Measurements from ENCODE around the gene ERMAP.

The ERMAP gene

GRCh38 chr1:42797414-42797813 is 19.5 kb upstream of the ERMAP start:
- Histone ChIP-seq H2BK12ac (ENCODE audit: low read length) (no peak overlapping the region), H4K91ac (ENCODE audit: low read depth, low read length) (no peak overlapping the region), H3K9me3 (ENCODE audit: insufficient read depth, low read depth, low read length) (peaks cover 1% of the 10 kb centered on the region), H2AFZ (ENCODE audit: insufficient read depth, low read length, poor library complexity) (no peak overlapping the region), H2AK5ac (ENCODE audit: low read length) (no peak overlapping the region), H3K4ac (ENCODE audit: low read depth, low read length) (no peak overlapping the region), H2BK5ac (ENCODE audit: low read depth, low read length, poor library complexity) (no peak overlapping the region), H3K23ac (ENCODE audit: low read length) (no peak overlapping the region), H4K8ac (ENCODE audit: low read depth, low read length) (no peak overlapping the region), H3K9ac (ENCODE audit: low read length) (no peak overlapping the region), H3K4me2 (ENCODE audit: low read length) (no peak overlapping the region), H3K79me1 (ENCODE audit: low read length) (no peaks in the 10 kb centered on the region), H3K27me3 (ENCODE audit: insufficient read depth, low read length) (no peaks in the 10 kb centered on the region), H2BK120ac (ENCODE audit: insufficient read depth, low read length, poor library complexity) (no peak overlapping the region), H3K14ac (ENCODE audit: low read length) (no peak overlapping the region), H3K79me2 (ENCODE audit: control insufficient read depth, insufficient read depth, low read length, poor library complexity) (no peaks in the 10 kb centered on the region), H3K4me1 (ENCODE audit: control insufficient read depth in 1 of 2, insufficient read depth in 2 of 2, low read length in 2 of 2) (peaks cover 3 to 5% of the 10 kb centered on the region in 2 experiments), H3K36me3 (ENCODE audit: control insufficient read depth in 1 of 2, insufficient read depth in 2 of 2, low read length in 2 of 2) (no peaks in the 10 kb centered on the region), H3K18ac (ENCODE audit: low read length) (no peak overlapping the region), H4K12ac (ENCODE audit: low read depth, low read length) (no peak overlapping the region), H3K27ac (ENCODE audit: low read depth, low read length) (no peak overlapping the region), H3K4me3 (ENCODE audit: low read depth, low read length) (no peak overlapping the region)
- DNase-seq: no peak
- no CpG with 5 or more reads among the region's 3 CpGs for WGBS (ENCODE audit: extremely low coverage, insufficient coverage, insufficient read length)

- Histone ChIP-seq H2AK5ac (ENCODE audit: low read length) (no peak overlapping the region), H3K14ac (ENCODE audit: low read length) (no peak overlapping the region), H4K12ac (ENCODE audit: low read depth, low read length) (no peak overlapping the region), H3K4me3 (ENCODE audit: low read depth, low read length) (no peak overlapping the region), H3K9ac (ENCODE audit: low read length) (no peak overlapping the region), H2AFZ (ENCODE audit: insufficient read depth, low read length, poor library complexity) (no peak overlapping the region), H3K4me2 (ENCODE audit: low read length) (no peak overlapping the region), H4K8ac (ENCODE audit: low read depth, low read length) (no peak overlapping the region), H4K91ac (ENCODE audit: low read depth, low read length) (no peak overlapping the region), H3K79me1 (ENCODE audit: low read length) (no peaks in the 10 kb centered on the region), H3K18ac (ENCODE audit: low read length) (no peak overlapping the region), H3K4ac (ENCODE audit: low read depth, low read length) (no peak overlapping the region), H2BK12ac (ENCODE audit: low read length) (no peak overlapping the region), H3K9me3 (ENCODE audit: insufficient read depth, low read depth, low read length) (peaks cover 1% of the 10 kb centered on the region), H3K27me3 (ENCODE audit: insufficient read depth, low read length) (no peaks in the 10 kb centered on the region), H3K4me1 (ENCODE audit: control insufficient read depth in 1 of 2, insufficient read depth in 2 of 2, low read length in 2 of 2) (peaks cover 3 to 5% of the 10 kb centered on the region in 2 experiments), H3K27ac (ENCODE audit: low read depth, low read length) (no peak overlapping the region), H3K23ac (ENCODE audit: low read length) (no peak overlapping the region), H2BK120ac (ENCODE audit: insufficient read depth, low read length, poor library complexity) (no peak overlapping the region), H3K36me3 (ENCODE audit: control insufficient read depth in 1 of 2, insufficient read depth in 2 of 2, low read length in 2 of 2) (no peaks in the 10 kb centered on the region), H2BK5ac (ENCODE audit: low read depth, low read length, poor library complexity) (no peak overlapping the region), H3K79me2 (ENCODE audit: control insufficient read depth, insufficient read depth, low read length, poor library complexity) (no peaks in the 10 kb centered on the region)
- no peak for DNase-seq
- no CpG with 5 or more reads among the region's 5 CpGs for WGBS (ENCODE audit: extremely low coverage, insufficient coverage, insufficient read length)
Measured at GRCh38 chr1:42797979-42798378, 18.9 kb upstream of the ERMAP start.

- peaks cover 0 to 6% of the 10 kb centered on the region in 2 experiments for H3K4me1 ChIP-seq (ENCODE audit: control insufficient read depth in 1 of 2, insufficient read depth in 2 of 2, low read length in 2 of 2)
- H3K4ac ChIP-seq (ENCODE audit: low read depth, low read length): no peak overlapping the region
- no peak overlapping the region for H2BK5ac ChIP-seq (ENCODE audit: low read depth, low read length, poor library complexity)
- H3K18ac ChIP-seq (ENCODE audit: low read length): no peak overlapping the region
- H3K9ac ChIP-seq (ENCODE audit: low read length): no peak overlapping the region
- H2AFZ ChIP-seq (ENCODE audit: insufficient read depth, low read length, poor library complexity): no peak overlapping the region
- H3K36me3 ChIP-seq (ENCODE audit: control insufficient read depth in 1 of 2, insufficient read depth in 2 of 2, low read length in 2 of 2): peaks cover 0 to 2% of the 10 kb centered on the region in 2 experiments
- WGBS (ENCODE audit: extremely low coverage, insufficient coverage, insufficient read length): no CpG with 5 or more reads among the region's 8 CpGs
- H3K23ac ChIP-seq (ENCODE audit: low read length): no peak overlapping the region
- DNase-seq: peak; percentile 19 to 64
- H4K91ac ChIP-seq (ENCODE audit: low read depth, low read length): no peak overlapping the region
- no peaks in the 10 kb centered on the region for H3K27me3 ChIP-seq (ENCODE audit: insufficient read depth, low read length)
- H2AK5ac ChIP-seq (ENCODE audit: low read length): no peak overlapping the region
- no peak overlapping the region for H4K12ac ChIP-seq (ENCODE audit: low read depth, low read length)
- no peak overlapping the region for H2BK120ac ChIP-seq (ENCODE audit: insufficient read depth, low read length, poor library complexity)
- H3K4me3 ChIP-seq (ENCODE audit: low read depth, low read length): no peak overlapping the region
- H4K8ac ChIP-seq (ENCODE audit: low read depth, low read length): no peak overlapping the region
- no peaks in the 10 kb centered on the region for H3K79me2 ChIP-seq (ENCODE audit: control insufficient read depth, insufficient read depth, low read length, poor library complexity)
- no peak overlapping the region for H2BK12ac ChIP-seq (ENCODE audit: low read length)
- no peak overlapping the region for H3K27ac ChIP-seq (ENCODE audit: low read depth, low read length)
- no peaks in the 10 kb centered on the region for H3K79me1 ChIP-seq (ENCODE audit: low read length)
- no peaks in the 10 kb centered on the region for H3K9me3 ChIP-seq (ENCODE audit: insufficient read depth, low read depth, low read length)
- H3K4me2 ChIP-seq (ENCODE audit: low read length): no peak overlapping the region
- H3K14ac ChIP-seq (ENCODE audit: low read length): no peak overlapping the region
Measured at GRCh38 chr1:42801832-42802473, 15.0 kb upstream of the ERMAP start.

- H4K12ac ChIP-seq (ENCODE audit: low read depth, low read length): no peak overlapping the region
- no peaks in the 10 kb centered on the region for H3K9me3 ChIP-seq (ENCODE audit: insufficient read depth, low read depth, low read length)
- H2AFZ ChIP-seq (ENCODE audit: insufficient read depth, low read length, poor library complexity): no peak overlapping the region
- H3K4me2 ChIP-seq (ENCODE audit: low read length): no peak overlapping the region
- H3K27me3 ChIP-seq (ENCODE audit: insufficient read depth, low read length): no peaks in the 10 kb centered on the region
- peak overlapping the region; percentile 22 for H3K27ac ChIP-seq (ENCODE audit: low read depth, low read length)
- no peak overlapping the region for H3K4ac ChIP-seq (ENCODE audit: low read depth, low read length)
- no peak overlapping the region for H2BK5ac ChIP-seq (ENCODE audit: low read depth, low read length, poor library complexity)
- no peaks in the 10 kb centered on the region for H3K79me1 ChIP-seq (ENCODE audit: low read length)
- no peak for DNase-seq
- H3K23ac ChIP-seq (ENCODE audit: low read length): no peak overlapping the region
- no peak overlapping the region for H3K4me3 ChIP-seq (ENCODE audit: low read depth, low read length)
- no peak overlapping the region for H2BK12ac ChIP-seq (ENCODE audit: low read length)
- H3K36me3 ChIP-seq (ENCODE audit: control insufficient read depth in 1 of 2, insufficient read depth in 2 of 2, low read length in 2 of 2): peaks cover 0 to 2% of the 10 kb centered on the region in 2 experiments
- no peak overlapping the region for H4K8ac ChIP-seq (ENCODE audit: low read depth, low read length)
- H2BK120ac ChIP-seq (ENCODE audit: insufficient read depth, low read length, poor library complexity): no peak overlapping the region
- H3K4me1 ChIP-seq (ENCODE audit: control insufficient read depth in 1 of 2, insufficient read depth in 2 of 2, low read length in 2 of 2): peaks cover 0 to 6% of the 10 kb centered on the region in 2 experiments
- no peak overlapping the region for H3K18ac ChIP-seq (ENCODE audit: low read length)
- no peak overlapping the region for H3K14ac ChIP-seq (ENCODE audit: low read length)
- no peak overlapping the region for H4K91ac ChIP-seq (ENCODE audit: low read depth, low read length)
- no peak overlapping the region for H3K9ac ChIP-seq (ENCODE audit: low read length)
- H3K79me2 ChIP-seq (ENCODE audit: control insufficient read depth, insufficient read depth, low read length, poor library complexity): no peaks in the 10 kb centered on the region
- no peak overlapping the region for H2AK5ac ChIP-seq (ENCODE audit: low read length)
Measured at GRCh38 chr1:42806171-42806570, 10.8 kb upstream of the ERMAP start.
